Measurements from ENCODE around the gene PLIN4. TPM values are rescaled to one million over a fixed set of nuclear protein-coding genes. Genes with fewer than 3 reads are reported as not detected.

PLIN4 gene
- total and polyA plus RNA-seq, 8 donors, result 0.88 to 4.0 (median 1.1) TPM

DNA sequence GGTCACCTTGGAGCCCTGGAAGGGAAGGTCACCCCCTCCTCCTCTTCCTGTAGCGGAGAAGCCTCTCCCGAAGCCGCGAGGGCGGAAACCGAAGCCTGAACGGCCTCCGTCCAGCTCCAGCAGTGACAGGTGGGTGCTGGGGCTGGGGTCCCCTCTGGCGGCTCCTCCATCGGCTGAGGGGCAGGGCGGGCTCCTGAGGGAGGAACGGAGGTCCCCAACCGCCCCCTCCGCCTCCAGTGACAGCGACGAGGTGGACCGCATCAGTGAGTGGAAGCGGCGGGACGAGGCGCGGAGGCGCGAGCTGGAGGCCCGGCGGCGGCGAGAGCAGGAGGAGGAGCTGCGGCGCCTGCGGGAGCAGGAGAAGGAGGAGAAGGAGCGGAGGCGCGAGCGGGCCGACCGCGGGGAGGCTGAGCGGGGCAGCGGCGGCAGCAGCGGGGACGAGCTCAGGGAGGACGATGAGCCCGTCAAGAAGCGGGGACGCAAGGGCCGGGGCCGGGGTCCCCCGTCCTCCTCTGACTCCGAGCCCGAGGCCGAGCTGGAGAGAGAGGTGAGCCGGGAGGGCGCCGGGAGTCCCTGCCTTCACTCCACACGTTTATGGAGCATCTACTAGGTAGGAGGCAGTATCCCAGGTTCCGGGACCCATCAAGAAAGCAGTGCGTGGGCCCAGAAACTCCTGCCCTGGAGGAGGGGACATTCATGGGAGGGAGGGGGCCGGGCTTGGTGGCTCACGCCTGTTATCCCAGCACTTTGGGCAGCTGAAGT is 24.2 kb downstream of the PLIN4 start:
- Histone ChIP-seq H3K4me3 (no peak overlapping the region), H3K9me3 (no peaks in the 10 kb centered on the region), H3K4me1 (no peaks in the 10 kb centered on the region), H3K27me3 (no peaks in the 10 kb centered on the region), H3K36me3 (peaks cover 0 to 87% of the 10 kb centered on the region in 2 donors), H3K27ac (no peak overlapping the region)
- DNase-seq (peak in 1 of 4 donors; percentile 73), ATAC-seq (no peak)
- no peak for TF ChIP-seq CTCF (IDR thresholded peaks at IDR 0.05)
- intact Hi-C loops (cut with DNase I), result no loop called here

DNA sequence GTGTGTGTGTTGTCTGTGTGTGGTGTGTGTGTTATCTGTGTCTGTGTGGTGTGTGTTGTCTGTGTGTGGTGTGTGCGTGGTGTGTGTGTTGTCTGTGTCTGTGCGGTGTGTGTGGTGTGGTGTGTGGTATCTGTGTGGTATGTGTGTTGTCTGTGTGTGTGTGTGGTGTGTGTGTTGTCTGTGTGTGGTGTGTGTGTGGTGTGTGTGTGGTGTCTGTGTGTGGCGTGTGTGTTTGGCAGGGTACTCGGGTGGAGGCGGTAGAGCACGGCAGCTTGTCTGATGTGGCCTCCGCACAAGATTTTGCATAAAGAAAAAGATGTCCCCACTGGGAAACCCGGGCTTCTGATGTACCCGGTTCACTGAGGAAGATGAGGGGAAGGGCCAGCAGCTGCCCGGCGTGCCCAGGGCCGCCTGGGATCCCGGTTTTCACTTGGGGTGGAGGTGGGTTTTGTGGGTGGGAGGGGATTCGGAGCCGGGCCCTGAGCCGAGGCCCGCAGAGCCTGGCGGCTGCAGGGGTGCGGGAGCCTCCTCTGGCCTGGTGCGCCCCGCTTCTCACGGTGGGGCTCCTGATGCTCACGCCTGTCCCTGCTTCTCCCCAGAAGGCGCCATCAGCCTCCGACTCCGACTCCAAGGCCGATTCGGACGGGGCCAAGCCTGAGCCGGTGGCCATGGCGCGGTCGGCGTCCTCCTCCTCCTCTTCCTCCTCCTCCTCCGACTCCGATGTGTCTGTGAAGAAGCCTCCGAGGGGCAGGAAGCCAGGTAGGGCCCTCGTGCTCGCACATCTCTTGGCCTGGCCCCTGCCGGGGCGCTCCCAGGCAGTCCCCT is 25.0 kb downstream of the PLIN4 start:
- no peak for ATAC-seq
- DNase-seq, result no peak

DNA sequence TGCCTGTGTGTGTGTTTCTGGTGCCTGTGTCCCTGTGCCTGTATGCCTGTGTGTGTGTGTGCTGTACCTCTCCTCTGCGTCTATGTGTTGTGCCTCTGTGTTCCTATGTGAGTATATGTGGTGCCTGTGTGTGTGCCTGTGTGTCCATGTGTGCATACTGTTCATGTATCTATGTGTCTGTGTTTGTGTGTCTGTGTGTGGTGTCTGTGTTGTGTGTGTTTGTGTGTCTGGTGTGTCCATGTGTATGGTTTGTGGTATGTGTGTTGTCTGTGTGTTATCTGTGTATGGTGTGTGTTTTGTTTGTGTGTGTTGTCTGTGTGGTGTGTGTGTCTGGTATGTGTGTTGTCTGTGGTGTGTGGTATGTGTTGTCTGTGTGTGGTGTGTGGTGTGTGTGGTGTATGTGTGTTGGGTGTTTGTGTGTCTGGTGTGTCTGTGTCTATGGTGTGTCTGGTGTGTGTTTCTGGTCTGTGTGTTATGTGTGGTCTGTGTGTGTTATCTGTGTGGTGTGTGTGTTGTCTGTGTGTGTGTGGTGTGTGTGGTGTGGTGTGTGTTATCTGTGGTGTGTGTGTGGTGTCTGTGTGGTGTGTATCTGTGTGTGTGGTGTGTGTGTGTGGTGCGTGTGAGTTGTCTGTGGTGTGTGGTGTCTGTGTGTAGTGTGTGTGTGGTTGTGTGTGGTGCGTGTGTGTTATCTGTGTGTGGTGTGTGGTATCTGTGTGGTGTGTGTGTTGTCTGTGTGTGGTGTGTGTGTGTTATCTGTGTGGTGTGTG is 25.8 kb downstream of the PLIN4 start:
- intact Hi-C loops (cut with DNase I), result no loop called here
- no peak for DNase-seq
- no peak for TF ChIP-seq CTCF (IDR thresholded peaks at IDR 0.05)
- H3K36me3 ChIP-seq, result peaks cover 0 to 85% of the 10 kb centered on the region in 2 donors
- H3K9me3 ChIP-seq, result no peaks in the 10 kb centered on the region
- H3K4me3 ChIP-seq, result no peak overlapping the region
- no peak overlapping the region for H3K27ac ChIP-seq
- no peak for ATAC-seq
- H3K27me3 ChIP-seq, result no peaks in the 10 kb centered on the region
- H3K4me1 ChIP-seq, result no peaks in the 10 kb centered on the region

More for the DNA sequence above, 25.0 kb downstream of the PLIN4 start:
- no peak for TF ChIP-seq CTCF (IDR thresholded peaks at IDR 0.05)
- Histone ChIP-seq H3K9me3 (no peaks in the 10 kb centered on the region), H3K36me3 (peaks cover 0 to 87% of the 10 kb centered on the region in 2 donors), H3K27me3 (no peaks in the 10 kb centered on the region), H3K4me1 (no peaks in the 10 kb centered on the region), H3K27ac (no peak overlapping the region), H3K4me3 (no peak overlapping the region)
- intact Hi-C loops (cut with DNase I), result no loop called here

DNA sequence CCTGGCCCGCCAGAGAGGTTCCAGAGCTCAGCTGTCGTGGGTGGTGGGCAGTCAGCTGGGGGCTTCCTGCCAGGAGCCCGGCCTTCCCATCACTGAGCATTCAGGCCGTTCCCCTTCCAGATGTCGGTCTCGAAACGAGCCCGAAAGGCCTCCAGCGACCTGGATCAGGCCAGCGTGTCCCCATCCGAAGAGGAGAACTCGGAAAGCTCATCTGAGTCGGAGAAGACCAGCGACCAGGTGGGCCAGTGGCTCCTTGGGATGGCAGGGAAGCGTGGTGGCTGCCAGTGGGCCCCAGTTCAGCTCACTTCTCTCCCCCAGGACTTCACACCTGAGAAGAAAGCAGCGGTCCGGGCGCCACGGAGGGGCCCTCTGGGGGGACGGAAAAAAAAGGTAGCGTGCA is 26.8 kb downstream of the PLIN4 start:
- no peak overlapping the region for H3K27ac ChIP-seq
- no peak for DNase-seq
- no peaks in the 10 kb centered on the region for H3K27me3 ChIP-seq
- intact Hi-C loops (cut with DNase I), result no loop called here
- H3K9me3 ChIP-seq, result no peaks in the 10 kb centered on the region
- H3K4me3 ChIP-seq, result no peak overlapping the region
- no peaks in the 10 kb centered on the region for H3K4me1 ChIP-seq
- no peak for ATAC-seq
- TF ChIP-seq CTCF (IDR thresholded peaks at IDR 0.05), result no peak
- peaks cover 0 to 85% of the 10 kb centered on the region in 2 donors for H3K36me3 ChIP-seq

All from left lung (tissue), 10 donors.